Forelimb muscle (tissue), 1 donor: Measurements from ENCODE around the gene FAM72A. TPM values are rescaled to one million over a fixed set of nuclear protein-coding genes. Genes with fewer than 3 reads are reported as not detected.
"Not testable (repeated sequence)": the region's sequence is repeated elsewhere in the genome, so short reads cannot be mapped to it uniquely, and the experiment has no call there.

Experiments
- DNase-seq: peaks from one replicate; pipeline ENCODE4 v3.0.0-alpha.2; 2013; ENCODE audit warnings: low read depth
- polyA plus RNA-seq: library from polyadenylated mRNA; unstranded; fragments of 120-200 nt; gene quantifications from one replicate; pipeline ENCODE4 v1.2.1, GENCODE V29; 2013; ENCODE audit not compliant: insufficient read length

The FAM72A gene
- polyA plus RNA-seq, 1 donor: 3.6 TPM

- not testable (repeated sequence) for DNase-seq
Measured at GRCh38 chr1:206215600-206216392, 13.2 kb upstream of the FAM72A start.

GRCh38 chr1:206210802-206211201 lies 8.2 kb upstream of the FAM72A start:
- not testable (repeated sequence) for DNase-seq

- not testable (repeated sequence) for DNase-seq
Measured at GRCh38 chr1:206205569-206205968, 2.9 kb upstream of the FAM72A start.

- DNase-seq: not testable (repeated sequence)
Measured at GRCh38 chr1:206204871-206205270, 2.2 kb upstream of the FAM72A start.

GRCh38 chr1:206204159-206204511 lies 1.5 kb upstream of the FAM72A start:
- not testable (repeated sequence) for DNase-seq

GRCh38 chr1:206203364-206204158 lies 922 bp upstream of the FAM72A start, which contains the start of gene SRGAP2:
TSS of gene SRGAP2 (plus strand) at chr1:206203541. CDS start at chr1:206205971, 2,430 bp downstream.
- DNase-seq: not testable (repeated sequence)

- DNase-seq: not testable (repeated sequence)
Measured at GRCh38 chr1:206196748-206197424, 5.8 kb downstream of the FAM72A start.

- not testable (repeated sequence) for DNase-seq
Measured at GRCh38 chr1:206195182-206195581, 7.5 kb downstream of the FAM72A start.

GRCh38 chr1:206186826-206187225 lies 15.8 kb downstream of the FAM72A start:
- DNase-seq: not testable (repeated sequence)

- not testable (repeated sequence) for DNase-seq
Measured at GRCh38 chr1:206185778-206186177, 16.9 kb downstream of the FAM72A start.

- not testable (repeated sequence) for DNase-seq
Measured at GRCh38 chr1:206183788-206184187, 18.9 kb downstream of the FAM72A start.

GRCh38 chr1:206182368-206183317 lies 20.0 kb downstream of the FAM72A start:
- not testable (repeated sequence) for DNase-seq

GRCh38 chr1:206179666-206180065 lies 23.0 kb downstream of the FAM72A start:
- DNase-seq: not testable (repeated sequence)

- not testable (repeated sequence) for DNase-seq
Measured at GRCh38 chr1:206178061-206178989, 24.3 kb downstream of the FAM72A start.

- DNase-seq: not testable (repeated sequence)
Measured at GRCh38 chr1:206176114-206176502, 26.5 kb downstream of the FAM72A start.

- not testable (repeated sequence) for DNase-seq
Measured at GRCh38 chr1:206175459-206176113, 27.1 kb downstream of the FAM72A start.

GRCh38 chr1:206174182-206174868 lies 28.3 kb downstream of the FAM72A start:
- DNase-seq: peak; percentile 24

- not testable (repeated sequence) for DNase-seq
Measured at GRCh38 chr1:206173110-206173719, 29.4 kb downstream of the FAM72A start.
